ENCODE data around the gene FAM161B. TPM values are rescaled to one million over a fixed set of nuclear protein-coding genes. Genes with fewer than 3 reads are reported as not detected.
A peak's percentile ranks its signal among the peaks of the same experiment; 100 is the strongest.

Gene FAM161B
- polyA plus RNA-seq, 4 donors, result 2.0 to 5.1 (median 3.1) TPM

DNA sequence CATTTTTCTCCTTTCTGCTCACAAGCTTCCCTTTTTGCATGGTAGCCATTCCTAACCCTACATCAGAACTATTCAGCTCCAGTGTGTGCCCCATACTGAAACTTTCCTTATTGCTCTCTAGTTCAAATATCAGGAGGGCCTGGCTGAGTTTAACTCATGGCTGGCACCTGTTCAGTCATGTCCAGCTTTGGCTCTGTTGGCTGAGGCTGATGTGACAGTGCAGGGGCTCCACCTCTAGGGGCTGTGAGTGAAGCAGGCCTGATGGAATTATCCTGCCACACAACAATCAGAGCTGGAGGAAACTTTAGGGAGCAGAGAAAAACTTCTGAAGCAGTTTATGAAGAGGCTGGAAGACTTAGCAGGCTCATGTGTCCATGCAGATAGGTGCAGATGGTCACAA is 8.7 kb upstream of the FAM161B start:
- no peak overlapping the region for H3K27ac ChIP-seq (ENCODE audit: low read depth in 1 of 3, low read length in 2 of 3)
- H3K4me1 ChIP-seq (ENCODE audit: control insufficient read depth in 3 of 3, insufficient read depth in 2 of 3, low read depth in 1 of 3, low read length in 2 of 3), result no peaks in the 10 kb centered on the region
- no peaks in the 10 kb centered on the region for H3K27me3 ChIP-seq (ENCODE audit: control insufficient read depth in 3 of 3, insufficient read depth in 3 of 3, low read length in 3 of 3)
- FAIRE-seq, result no peak
- no peaks in the 10 kb centered on the region for H3K9me3 ChIP-seq (ENCODE audit: control insufficient read depth in 2 of 2, insufficient read depth in 1 of 2, low read depth in 1 of 2, low read length in 1 of 2)
- H3K4me3 ChIP-seq (ENCODE audit: low read depth in 1 of 3, low read length in 3 of 3), result no peak overlapping the region
- no peak for DNase-seq
- H3K36me3 ChIP-seq (ENCODE audit: control insufficient read depth in 3 of 3, insufficient read depth in 2 of 3, low read depth in 1 of 3, low read length in 3 of 3), result peaks cover 8 to 55% (median 19%) of the 10 kb centered on the region in 3 donors

DNA sequence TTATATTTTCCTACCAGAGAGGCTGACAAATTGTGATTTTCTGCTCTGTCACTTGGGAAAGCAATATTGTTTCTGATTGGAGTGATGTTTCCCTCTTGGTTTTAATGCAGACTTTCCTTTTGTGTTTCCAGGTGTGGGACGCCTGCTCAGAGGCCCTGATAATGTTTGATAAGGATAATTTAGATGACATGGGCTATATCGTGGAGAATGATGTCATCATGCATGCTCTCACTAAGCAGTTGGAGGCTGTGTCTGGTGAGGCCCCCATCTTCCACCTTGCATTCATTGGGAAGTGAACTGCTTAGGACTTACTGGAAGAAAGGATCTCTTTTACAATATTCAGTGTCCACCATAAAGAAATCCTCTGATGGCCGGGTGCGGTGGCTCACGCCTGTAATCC is 5.8 kb upstream of the FAM161B start:
- peaks cover 7 to 41% (median 12%) of the 10 kb centered on the region in 3 donors for H3K36me3 ChIP-seq (ENCODE audit: control insufficient read depth in 3 of 3, insufficient read depth in 2 of 3, low read depth in 1 of 3, low read length in 3 of 3)
- WGBS, 3 donors, result 73 to 86% (median 84%) methylated on average over 5 of the region's 5 CpGs
- no peak overlapping the region for H3K27ac ChIP-seq (ENCODE audit: low read depth in 1 of 3, low read length in 2 of 3)
- no peaks in the 10 kb centered on the region for H3K27me3 ChIP-seq (ENCODE audit: control insufficient read depth in 3 of 3, insufficient read depth in 3 of 3, low read length in 3 of 3)
- no peak overlapping the region for H3K4me3 ChIP-seq (ENCODE audit: low read depth in 1 of 3, low read length in 3 of 3)
- FAIRE-seq, result no peak
- DNase-seq, result no peak
- no peaks in the 10 kb centered on the region for H3K9me3 ChIP-seq (ENCODE audit: control insufficient read depth in 2 of 2, insufficient read depth in 1 of 2, low read depth in 1 of 2, low read length in 1 of 2)
- H3K4me1 ChIP-seq (ENCODE audit: control insufficient read depth in 3 of 3, insufficient read depth in 2 of 3, low read depth in 1 of 3, low read length in 2 of 3), result peaks cover 0 to 4% (median 0%) of the 10 kb centered on the region in 3 donors

- H3K27ac ChIP-seq (ENCODE audit: low read depth in 1 of 3, low read length in 2 of 3), result no peak overlapping the region
- H3K9me3 ChIP-seq (ENCODE audit: control insufficient read depth in 2 of 2, insufficient read depth in 1 of 2, low read depth in 1 of 2, low read length in 1 of 2), result no peaks in the 10 kb centered on the region
- peaks cover 0 to 6% (median 0%) of the 10 kb centered on the region in 3 donors for H3K4me1 ChIP-seq (ENCODE audit: control insufficient read depth in 3 of 3, insufficient read depth in 2 of 3, low read depth in 1 of 3, low read length in 2 of 3)
- no peak for DNase-seq
- no peaks in the 10 kb centered on the region for H3K27me3 ChIP-seq (ENCODE audit: control insufficient read depth in 3 of 3, insufficient read depth in 3 of 3, low read length in 3 of 3)
- FAIRE-seq, result no peak
- WGBS, 3 donors, result 83 to 95% (median 94%) methylated on average over 1 of the region's 1 CpG
- no peak overlapping the region for H3K4me3 ChIP-seq (ENCODE audit: low read depth in 1 of 3, low read length in 3 of 3)
- H3K36me3 ChIP-seq (ENCODE audit: control insufficient read depth in 3 of 3, insufficient read depth in 2 of 3, low read depth in 1 of 3, low read length in 3 of 3), result peaks cover 4 to 30% (median 10%) of the 10 kb centered on the region in 3 donors
Measured at GRCh38 chr14:73953731-73954130, 3.8 kb upstream of the FAM161B start.

DNA sequence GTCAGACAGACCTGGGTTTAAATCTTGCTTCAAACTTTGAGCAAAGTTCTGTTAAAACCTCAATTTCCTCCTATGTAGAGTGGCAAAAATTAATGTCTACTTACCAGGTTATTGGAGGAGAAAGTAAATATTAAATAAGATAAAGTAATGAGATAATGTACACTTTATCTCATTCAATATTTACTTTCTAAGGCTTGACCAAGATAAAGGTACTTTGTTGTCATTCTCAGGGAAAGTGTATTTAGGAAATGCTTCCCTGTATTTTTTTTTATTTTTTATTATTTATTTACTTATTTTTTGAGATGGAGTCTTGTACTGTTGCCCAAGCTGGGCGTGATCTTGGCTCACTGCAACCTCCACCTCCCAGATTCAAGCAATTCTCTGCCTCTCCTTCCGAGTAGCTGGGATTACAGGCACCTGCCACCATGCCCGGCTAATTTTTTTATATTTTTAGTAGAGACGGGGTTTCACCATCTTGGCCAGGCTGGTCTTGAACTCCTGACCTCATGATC is 4.7 kb downstream of the FAM161B start:
- FAIRE-seq (no peak), DNase-seq (peak; percentile 32 to 76)
- Histone ChIP-seq H3K4me1 (ENCODE audit: control insufficient read depth in 3 of 3, insufficient read depth in 2 of 3, low read depth in 1 of 3, low read length in 2 of 3) (no peaks in the 10 kb centered on the region), H3K27me3 (ENCODE audit: control insufficient read depth in 3 of 3, insufficient read depth in 3 of 3, low read length in 3 of 3) (peaks cover 0 to 30% (median 0%) of the 10 kb centered on the region in 3 donors), H3K27ac (ENCODE audit: low read depth in 1 of 3, low read length in 2 of 3) (no peak overlapping the region), H3K9me3 (ENCODE audit: control insufficient read depth in 2 of 2, insufficient read depth in 1 of 2, low read depth in 1 of 2, low read length in 1 of 2) (no peaks in the 10 kb centered on the region), H3K36me3 (ENCODE audit: control insufficient read depth in 3 of 3, insufficient read depth in 2 of 3, low read depth in 1 of 3, low read length in 3 of 3) (peaks cover 0 to 33% (median 4%) of the 10 kb centered on the region in 3 donors), H3K4me3 (ENCODE audit: low read depth in 1 of 3, low read length in 3 of 3) (no peak overlapping the region)
- 16 to 59% (median 33%) methylated on average over 4 of the region's 4 CpGs for WGBS, 3 donors

- peak; percentile 4 to 30 for DNase-seq
- Histone ChIP-seq H3K36me3 (ENCODE audit: control insufficient read depth in 3 of 3, insufficient read depth in 2 of 3, low read depth in 1 of 3, low read length in 3 of 3) (peaks cover 0 to 36% (median 4%) of the 10 kb centered on the region in 3 donors), H3K9me3 (ENCODE audit: control insufficient read depth in 2 of 2, insufficient read depth in 1 of 2, low read depth in 1 of 2, low read length in 1 of 2) (no peaks in the 10 kb centered on the region), H3K27me3 (ENCODE audit: control insufficient read depth in 3 of 3, insufficient read depth in 3 of 3, low read length in 3 of 3) (peaks cover 0 to 31% (median 0%) of the 10 kb centered on the region in 3 donors), H3K27ac (ENCODE audit: low read depth in 1 of 3, low read length in 2 of 3) (no peak overlapping the region), H3K4me3 (ENCODE audit: low read depth in 1 of 3, low read length in 3 of 3) (no peak overlapping the region), H3K4me1 (ENCODE audit: control insufficient read depth in 3 of 3, insufficient read depth in 2 of 3, low read depth in 1 of 3, low read length in 2 of 3) (no peaks in the 10 kb centered on the region)
- FAIRE-seq, result no peak
- WGBS, 3 donors, result 17 to 69% (median 39%) methylated on average over 17 of the region's 17 CpGs
Measured at GRCh38 chr14:73944432-73945158, 5.3 kb downstream of the FAM161B start.

- H3K36me3 ChIP-seq (ENCODE audit: control insufficient read depth in 3 of 3, insufficient read depth in 2 of 3, low read depth in 1 of 3, low read length in 3 of 3), result peaks cover 0 to 41% (median 4%) of the 10 kb centered on the region in 3 donors
- 19 to 44% (median 38%) methylated on average over 4 of the region's 4 CpGs for whole genome bisulfite sequencing, 3 donors
- H3K4me1 ChIP-seq (ENCODE audit: control insufficient read depth in 3 of 3, insufficient read depth in 2 of 3, low read depth in 1 of 3, low read length in 2 of 3), result no peaks in the 10 kb centered on the region
- H3K9me3 ChIP-seq (ENCODE audit: control insufficient read depth in 2 of 2, insufficient read depth in 1 of 2, low read depth in 1 of 2, low read length in 1 of 2), result no peaks in the 10 kb centered on the region
- no peak overlapping the region for H3K4me3 ChIP-seq (ENCODE audit: low read depth in 1 of 3, low read length in 3 of 3)
- H3K27me3 ChIP-seq (ENCODE audit: control insufficient read depth in 3 of 3, insufficient read depth in 3 of 3, low read length in 3 of 3), result peaks cover 0 to 32% (median 0%) of the 10 kb centered on the region in 3 donors
- FAIRE-seq, result no peak
- peak; percentile 57 to 63 for DNase-seq
- H3K27ac ChIP-seq (ENCODE audit: low read depth in 1 of 3, low read length in 2 of 3), result no peak overlapping the region
Measured at GRCh38 chr14:73943083-73943482, 6.8 kb downstream of the FAM161B start.

- DNase-seq (no peak), FAIRE-seq (no peak)
- Histone ChIP-seq H3K9me3 (ENCODE audit: control insufficient read depth in 2 of 2, insufficient read depth in 1 of 2, low read depth in 1 of 2, low read length in 1 of 2) (no peaks in the 10 kb centered on the region), H3K36me3 (ENCODE audit: control insufficient read depth in 3 of 3, insufficient read depth in 2 of 3, low read depth in 1 of 3, low read length in 3 of 3) (peaks cover 0 to 44% (median 4%) of the 10 kb centered on the region in 3 donors), H3K27me3 (ENCODE audit: control insufficient read depth in 3 of 3, insufficient read depth in 3 of 3, low read length in 3 of 3) (peaks cover 0 to 26% (median 0%) of the 10 kb centered on the region in 3 donors), H3K4me1 (ENCODE audit: control insufficient read depth in 3 of 3, insufficient read depth in 2 of 3, low read depth in 1 of 3, low read length in 2 of 3) (no peaks in the 10 kb centered on the region), H3K4me3 (ENCODE audit: low read depth in 1 of 3, low read length in 3 of 3) (no peak overlapping the region), H3K27ac (ENCODE audit: low read depth in 1 of 3, low read length in 2 of 3) (no peak overlapping the region)
- WGBS, 3 donors, result 83 to 93% (median 89%) methylated on average over 7 of the region's 7 CpGs
Measured at GRCh38 chr14:73942180-73942579, 7.7 kb downstream of the FAM161B start.

GRCh38 chr14:73937012-73937411 is 12.9 kb downstream of the FAM161B start:
- no peak for FAIRE-seq
- no peaks in the 10 kb centered on the region for H3K4me1 ChIP-seq (ENCODE audit: control insufficient read depth in 3 of 3, insufficient read depth in 2 of 3, low read depth in 1 of 3, low read length in 2 of 3)
- 97 to 100% (median 98%) methylated on average over 2 of the region's 2 CpGs for WGBS, 3 donors
- no peak for DNase-seq
- H3K27ac ChIP-seq (ENCODE audit: low read depth in 1 of 3, low read length in 2 of 3), result no peak overlapping the region
- H3K9me3 ChIP-seq (ENCODE audit: control insufficient read depth in 2 of 2, insufficient read depth in 1 of 2, low read depth in 1 of 2, low read length in 1 of 2), result no peaks in the 10 kb centered on the region
- H3K27me3 ChIP-seq (ENCODE audit: control insufficient read depth in 3 of 3, insufficient read depth in 3 of 3, low read length in 3 of 3), result peaks cover 0 to 12% (median 0%) of the 10 kb centered on the region in 3 donors
- no peak overlapping the region for H3K4me3 ChIP-seq (ENCODE audit: low read depth in 1 of 3, low read length in 3 of 3)
- H3K36me3 ChIP-seq (ENCODE audit: control insufficient read depth in 3 of 3, insufficient read depth in 2 of 3, low read depth in 1 of 3, low read length in 3 of 3), result peaks cover 0 to 43% (median 7%) of the 10 kb centered on the region in 3 donors

Measured in small intestine (tissue), 7 donors.